CD4-positive, alpha-beta T cell treated with Interleukin-15 for 1 hour (primary cell): Measurements from ENCODE around the gene KANK2.
"Not testable (repeated sequence)": the region's sequence is repeated elsewhere in the genome, so short reads cannot be mapped to it uniquely, and the experiment has no call there.

Source experiments
- DNase-seq: peaks from one replicate; pipeline ENCODE4 v3.0.0-alpha.2; 2020

KANK2 gene

GRCh38 chr19:11137542-11138384 is 59.6 kb downstream of the KANK2 start:
- DNase-seq, result peak; percentile 51

GRCh38 chr19:11136400-11137101 is 60.8 kb downstream of the KANK2 start:
- DNase-seq, result no peak

- no peak for DNase-seq
Measured at GRCh38 chr19:11131471-11131870, 65.9 kb downstream of the KANK2 start.

GRCh38 chr19:11130824-11131455 is 66.4 kb downstream of the KANK2 start:
- DNase-seq, result peak; percentile 72

GRCh38 chr19:11127905-11128304 is 69.4 kb downstream of the KANK2 start:
- DNase-seq, result no peak

GRCh38 chr19:11125994-11126685 is 71.2 kb downstream of the KANK2 start:
- peak; percentile 71 for DNase-seq

- not testable (repeated sequence) for DNase-seq
Measured at GRCh38 chr19:11124157-11124556, 73.2 kb downstream of the KANK2 start.

GRCh38 chr19:11123114-11123513 is 74.2 kb downstream of the KANK2 start:
- DNase-seq, result no peak

- not testable (repeated sequence) for DNase-seq
Measured at GRCh38 chr19:11121963-11122362, 75.4 kb downstream of the KANK2 start.

- DNase-seq, result no peak
Measured at GRCh38 chr19:11116507-11116906, 80.8 kb downstream of the KANK2 start.

- no peak for DNase-seq
Measured at GRCh38 chr19:11115895-11116446, 81.4 kb downstream of the KANK2 start.

GRCh38 chr19:11115042-11115441 is 82.3 kb downstream of the KANK2 start:
- DNase-seq, result no peak
